ENCODE results near the gene VOPP1.

Gene VOPP1

DNA sequence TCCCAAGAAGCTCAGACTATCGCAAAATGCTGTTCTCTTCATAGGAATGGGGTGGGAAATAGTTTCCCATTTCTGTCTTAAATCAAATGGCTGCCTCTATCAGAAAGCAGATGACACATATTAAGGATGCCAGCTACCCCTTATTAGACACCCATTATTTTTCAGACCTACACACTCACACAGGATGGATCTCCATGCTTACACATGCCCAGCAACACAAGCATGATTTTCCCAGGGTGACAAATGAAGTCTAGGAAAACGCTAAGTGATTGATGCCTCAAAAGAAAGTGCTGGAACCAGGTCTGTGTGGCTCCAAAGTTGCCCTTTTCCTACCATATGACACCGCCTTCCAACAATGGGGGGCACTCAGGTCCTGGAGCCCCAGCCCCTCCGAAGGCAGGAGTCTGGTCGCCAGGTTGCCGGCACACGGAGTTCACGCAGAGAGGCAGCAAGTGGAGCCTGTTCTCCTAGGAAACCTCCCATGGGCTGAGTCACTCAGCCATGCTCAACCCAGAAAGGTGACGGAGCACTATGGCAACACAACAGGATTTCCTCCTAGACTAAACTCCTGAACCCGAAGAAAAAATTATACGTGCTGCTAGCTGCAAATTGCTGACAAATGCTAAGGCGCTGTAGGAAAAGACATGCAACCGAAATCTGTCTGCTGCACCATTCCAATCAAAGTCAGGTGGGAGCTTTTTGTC is 19.8 kb downstream of the VOPP1 start:
- DNase-seq: no peak

DNA sequence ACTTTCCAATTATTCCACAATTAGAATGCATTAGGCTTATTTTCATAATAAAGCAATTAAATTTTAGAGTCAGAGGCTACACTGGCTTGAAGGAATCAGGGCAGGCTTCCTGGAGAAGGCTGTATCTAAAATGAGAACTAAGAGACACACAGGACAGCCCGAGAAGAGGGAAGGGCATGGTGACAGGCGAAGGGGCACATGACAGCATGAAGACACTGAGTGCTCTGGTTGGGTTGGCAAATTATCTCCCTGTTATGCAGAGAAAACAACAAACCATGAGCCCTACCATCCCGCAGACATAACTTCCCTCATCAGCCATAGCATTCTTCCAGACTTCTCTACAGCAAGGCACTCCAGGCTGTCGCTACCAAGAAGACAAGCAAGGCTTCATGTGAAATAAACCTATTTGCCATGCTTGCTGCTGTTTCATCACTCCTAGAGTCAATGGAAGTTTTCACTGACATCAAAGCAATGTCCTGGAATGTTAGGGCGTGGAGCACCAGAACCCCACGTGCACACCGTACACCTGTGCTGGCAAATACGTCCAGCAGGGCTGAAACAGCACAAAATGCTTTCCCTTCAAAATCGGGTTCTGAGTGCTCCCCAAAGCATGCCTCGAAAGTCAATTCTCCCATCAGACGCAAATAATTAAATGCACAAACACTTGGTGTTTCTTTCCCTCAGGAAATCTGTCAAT is 21.3 kb downstream of the VOPP1 start:
- no peak for DNase-seq

DNA sequence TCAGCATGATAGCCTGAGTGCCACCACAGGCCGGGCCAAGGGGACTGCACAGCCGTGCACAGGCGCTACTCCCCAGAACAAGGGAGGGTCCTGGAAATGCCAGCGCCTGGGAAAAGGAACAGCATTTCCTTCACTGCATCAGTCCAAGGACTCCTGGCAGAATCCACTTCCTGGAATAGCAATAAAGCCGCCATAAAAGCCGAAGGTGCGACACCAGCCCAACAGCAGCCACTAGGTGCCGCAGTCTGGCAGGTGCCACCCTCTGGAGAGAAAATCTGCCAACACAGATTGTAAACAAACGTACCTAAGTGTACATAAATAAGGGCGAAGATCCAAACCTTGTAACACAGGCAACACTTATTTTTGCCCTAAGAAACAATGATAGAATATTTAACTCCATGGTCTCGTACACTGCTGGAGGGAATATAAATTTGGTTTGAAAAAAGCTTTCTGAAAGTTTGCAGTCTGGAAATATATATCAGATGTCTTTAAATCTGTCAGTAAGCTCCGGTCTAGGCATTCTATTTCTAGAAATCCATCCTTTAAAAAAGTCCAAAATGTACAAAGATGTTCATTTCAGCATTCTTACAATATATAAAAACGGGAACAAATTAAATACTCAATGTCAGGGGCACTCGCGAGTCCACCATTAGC is 22.2 kb downstream of the VOPP1 start:
- no peak for DNase-seq

DNA sequence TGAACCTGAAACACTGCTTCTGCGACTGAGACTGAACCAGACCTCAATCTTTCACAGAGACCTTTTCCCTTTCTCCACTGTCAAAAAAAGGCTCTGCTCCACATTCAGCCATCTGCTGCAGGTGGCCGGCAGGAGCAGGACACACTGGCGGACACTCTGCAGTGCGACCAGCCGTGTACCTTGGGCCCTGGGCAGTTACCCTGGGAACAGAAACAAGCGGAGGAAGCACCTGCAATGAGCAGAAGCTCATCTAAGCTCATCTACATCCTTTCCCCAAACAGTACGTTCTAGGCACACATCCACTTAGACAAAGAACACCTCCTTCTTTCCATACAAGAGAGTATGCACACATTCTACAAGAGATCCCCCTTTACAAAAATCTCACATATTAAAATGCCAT is 22.8 kb downstream of the VOPP1 start:
- no peak for DNase-seq

DNA sequence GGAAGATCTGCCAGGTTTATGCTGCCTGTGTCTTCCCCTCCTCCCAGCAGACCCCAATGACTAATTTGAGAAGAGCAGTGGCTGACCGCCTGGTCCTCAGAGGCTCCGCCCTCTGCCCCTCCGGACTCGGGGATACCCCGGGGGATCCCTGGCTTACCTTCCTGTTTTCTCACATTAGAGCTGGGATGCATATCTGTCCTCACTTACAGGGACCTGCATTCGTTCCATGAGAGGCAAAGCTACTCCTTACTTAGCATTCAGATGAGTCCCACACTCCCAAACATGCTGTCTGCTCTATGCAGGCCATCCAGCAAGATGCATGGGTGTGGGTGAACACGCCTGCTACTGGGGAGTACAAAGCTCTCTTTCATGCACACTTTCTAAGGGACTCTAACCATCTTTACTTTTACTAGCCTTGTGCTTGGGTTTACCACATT is 24.0 kb downstream of the VOPP1 start:
- no peak for DNase-seq

GRCh38 chr7:55546814-55547213 is 25.5 kb downstream of the VOPP1 start:
- DNase-seq: peak; percentile 36

- no peak for DNase-seq
Observed at GRCh38 chr7:55545496-55545895, 26.8 kb downstream of the VOPP1 start.

DNA sequence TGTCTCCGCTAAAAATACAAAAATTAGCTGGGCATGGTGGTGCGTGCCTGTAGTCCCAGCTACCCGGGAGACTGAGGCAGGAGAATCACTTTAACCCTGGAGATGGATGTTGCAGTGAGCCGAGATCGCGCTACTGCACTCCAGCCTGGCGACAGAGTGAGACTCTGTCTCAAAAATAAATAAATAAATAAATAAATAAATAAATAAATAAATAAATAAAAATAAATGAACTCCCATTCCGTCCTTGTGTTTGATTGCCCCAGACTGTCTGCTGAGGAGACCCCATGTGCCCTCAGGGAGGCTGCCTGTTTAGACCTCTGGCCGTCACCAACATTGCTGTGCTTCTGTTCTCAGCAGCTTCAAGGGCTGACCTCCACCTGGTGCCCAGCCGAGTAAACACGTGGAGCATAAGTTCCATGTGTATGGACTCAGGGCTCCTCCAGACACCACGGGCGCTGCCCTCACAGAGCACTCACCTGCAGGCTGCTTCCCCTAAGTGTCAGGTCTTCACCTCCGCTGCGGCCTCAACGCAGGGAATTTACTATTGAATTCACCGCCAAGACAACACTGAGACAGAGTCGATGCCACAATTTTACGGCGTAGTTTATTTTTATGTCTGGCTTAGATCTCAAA is 32.0 kb downstream of the VOPP1 start:
- DNase-seq: no peak

- DNase-seq: peak; percentile 24
Observed at GRCh38 chr7:55539380-55539779, 32.9 kb downstream of the VOPP1 start.

- no peak for DNase-seq
Observed at GRCh38 chr7:55538538-55538937, 33.8 kb downstream of the VOPP1 start.

- no peak for DNase-seq
Observed at GRCh38 chr7:55537458-55537990, 34.8 kb downstream of the VOPP1 start.

DNA sequence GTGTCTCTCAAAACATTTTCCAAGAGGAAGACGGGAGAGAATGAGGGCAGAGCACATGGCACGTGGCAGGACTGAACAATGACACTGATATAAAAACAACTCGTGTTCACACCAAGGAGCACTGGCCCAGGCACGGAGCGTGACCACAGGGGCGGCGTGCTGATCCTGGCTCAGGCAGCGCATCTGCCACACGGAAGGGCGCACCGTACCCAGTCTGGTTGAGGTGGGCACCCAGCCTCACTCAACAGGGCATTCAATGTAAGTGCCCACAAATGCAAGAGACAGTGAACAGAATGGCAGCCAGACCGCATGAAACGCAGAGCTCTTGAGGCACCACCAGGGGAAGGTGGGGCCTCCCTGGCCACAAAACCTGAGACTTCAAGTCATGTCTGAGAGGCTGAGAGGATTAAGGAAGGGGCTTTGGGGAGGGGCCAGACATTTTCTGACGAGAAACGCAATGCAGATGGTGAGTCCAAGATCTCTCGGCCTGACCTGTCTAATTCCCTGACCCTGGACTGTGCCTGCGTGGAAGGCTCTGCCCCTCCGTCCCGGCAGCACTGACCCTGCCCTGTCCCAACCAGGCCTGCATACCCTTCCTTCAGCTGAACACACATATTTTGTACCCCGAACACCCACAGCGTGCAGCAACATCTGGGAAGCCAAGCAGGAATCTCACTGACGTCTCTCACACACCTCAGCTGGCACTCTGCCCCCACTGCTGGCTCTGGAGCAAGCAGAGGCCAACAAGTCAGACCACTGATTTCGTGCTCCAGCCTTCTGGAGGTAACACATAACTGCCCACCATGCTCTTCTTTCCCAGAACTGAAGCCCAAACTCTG is 35.5 kb downstream of the VOPP1 start:
- DNase-seq: no peak

DNA sequence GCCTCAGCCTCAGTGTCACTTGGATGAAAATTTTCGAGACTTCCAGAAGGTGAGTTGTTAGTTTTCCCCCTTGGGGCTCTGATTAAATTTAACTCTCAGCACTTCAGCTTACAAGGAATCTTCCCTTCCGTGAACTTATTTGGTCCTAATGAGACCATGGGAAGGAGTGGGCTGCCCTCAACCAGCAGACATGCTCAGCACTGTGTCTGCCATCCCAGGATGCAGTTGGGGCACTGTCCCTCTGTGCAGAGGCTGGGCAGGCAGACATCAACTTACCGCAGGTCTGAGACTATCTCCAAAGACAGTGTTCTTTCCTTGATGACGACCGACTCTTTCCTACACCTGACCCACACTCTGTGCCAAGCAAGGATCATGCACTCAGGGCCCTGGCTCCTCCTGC is 36.7 kb downstream of the VOPP1 start:
- DNase-seq: no peak

DNA sequence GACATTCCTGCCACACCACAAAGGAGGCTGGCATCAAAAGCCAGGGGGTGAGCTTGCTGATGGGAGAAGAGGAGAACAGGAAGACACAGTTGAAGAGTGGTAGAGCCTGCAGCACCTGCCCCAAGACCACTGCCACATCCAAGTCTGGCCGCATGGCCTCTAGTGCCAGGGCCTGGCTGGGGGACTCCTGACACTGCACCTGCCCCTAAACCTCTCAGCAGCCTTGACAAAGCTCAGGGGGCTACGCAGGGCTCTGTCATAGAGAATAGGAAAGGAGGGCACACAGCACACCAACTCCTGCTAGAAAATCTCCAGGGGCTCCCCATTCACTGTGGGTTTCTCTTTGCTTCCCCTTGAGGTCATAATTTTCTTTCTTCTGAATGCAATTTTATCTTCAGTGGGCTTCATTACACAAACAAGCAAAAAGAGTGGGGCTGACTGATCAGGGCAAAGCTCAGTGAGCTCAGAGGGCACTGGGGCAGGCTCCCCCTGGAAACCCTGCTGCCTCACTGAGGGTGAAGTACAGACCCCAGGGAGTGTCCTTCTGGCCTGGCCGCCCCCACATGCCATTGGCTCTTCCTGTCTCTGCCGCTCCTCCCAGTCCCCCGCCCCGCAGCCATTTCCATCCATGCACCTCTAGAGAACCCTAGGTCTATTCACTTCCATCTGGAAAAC is 37.2 kb downstream of the VOPP1 start:
- DNase-seq: no peak

DNA sequence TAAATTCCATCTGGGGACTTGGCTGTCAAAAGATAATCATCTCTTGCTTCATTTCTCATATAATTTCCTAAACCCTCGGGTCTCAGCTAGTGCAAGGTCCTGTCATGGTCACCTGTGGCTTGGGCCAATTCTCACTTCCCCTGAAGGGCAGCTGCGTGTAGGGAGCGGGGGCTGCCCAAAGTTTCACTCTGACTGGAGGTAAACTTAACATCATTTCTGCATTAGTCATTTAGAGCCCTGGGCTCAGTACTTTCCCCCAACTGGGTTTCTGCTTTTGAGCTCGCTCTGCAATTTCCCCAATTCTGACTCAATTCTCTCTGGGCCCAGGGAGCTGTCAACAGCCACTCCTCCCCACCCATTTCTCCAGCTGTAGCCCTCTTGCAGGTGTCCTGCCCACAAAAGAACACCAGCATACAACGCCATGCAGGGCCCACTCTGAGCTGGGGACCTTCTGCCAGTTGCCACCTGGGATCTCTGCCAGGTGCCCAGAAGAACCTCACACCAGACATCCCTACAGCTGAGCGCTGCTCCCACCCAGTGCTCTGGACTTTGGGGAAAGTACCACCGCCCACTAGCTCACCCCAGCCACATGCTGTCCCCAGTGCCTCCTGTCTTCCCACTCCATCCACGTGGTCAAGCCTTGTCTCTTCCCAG is 37.9 kb downstream of the VOPP1 start:
- DNase-seq: no peak

GRCh38 chr7:55533729-55534080 is 38.6 kb downstream of the VOPP1 start:
- DNase-seq: no peak

DNA sequence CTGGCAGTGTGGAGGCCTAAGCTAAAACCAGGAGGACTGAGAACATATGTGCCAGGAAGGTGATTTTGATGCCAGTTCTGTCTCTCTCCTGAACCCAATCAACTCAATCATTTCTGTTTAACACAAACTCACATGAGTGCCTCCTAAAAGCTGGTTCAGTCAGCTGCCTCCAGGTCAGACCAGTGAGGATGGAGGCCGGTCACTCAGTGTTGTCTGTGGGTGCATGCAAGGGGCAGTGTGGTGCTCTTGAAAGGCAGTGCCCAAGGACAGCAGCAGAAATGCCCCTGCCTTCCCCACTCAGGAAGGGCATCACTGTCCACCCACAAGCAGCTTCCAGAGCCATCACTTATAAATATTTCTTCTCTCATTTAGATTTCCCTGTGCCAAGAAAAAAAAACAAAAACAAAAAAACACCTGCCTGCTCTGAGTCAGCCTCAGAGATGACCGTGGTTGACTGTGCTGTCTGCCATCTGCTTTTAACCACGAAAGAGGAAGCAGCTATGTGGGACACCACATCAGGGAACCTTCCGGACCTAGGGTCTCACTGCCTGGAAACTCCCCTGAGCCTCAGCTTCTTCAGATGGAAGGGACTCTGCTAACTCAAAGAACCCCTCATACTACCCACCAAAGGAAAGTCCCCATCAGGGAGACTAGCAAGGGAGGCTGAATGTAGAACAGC is 39.1 kb downstream of the VOPP1 start:
- peak; percentile 7 for DNase-seq

- no peak for DNase-seq
Observed at GRCh38 chr7:55532150-55532917, 40.0 kb downstream of the VOPP1 start.

- no peak for DNase-seq
Observed at GRCh38 chr7:55531536-55531935, 40.8 kb downstream of the VOPP1 start.

DNA sequence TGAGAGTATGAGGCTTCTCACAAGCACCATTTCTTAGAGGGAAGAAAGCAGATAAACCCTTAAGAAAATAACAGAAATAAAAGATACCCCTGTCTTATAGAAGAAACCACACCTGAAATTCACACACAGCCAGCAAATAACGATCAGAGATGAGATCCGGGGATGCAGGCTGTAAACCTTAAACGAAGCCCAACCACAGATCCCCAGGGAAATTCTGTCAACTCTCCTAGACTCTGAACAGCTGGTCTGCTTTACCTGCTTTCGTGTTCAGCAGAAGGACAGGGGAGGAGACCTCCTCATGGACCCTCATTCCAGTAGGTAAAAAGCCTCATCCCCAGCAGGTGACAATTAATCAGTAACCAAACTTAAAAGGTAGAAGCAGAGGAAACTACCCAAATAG is 45.0 kb downstream of the VOPP1 start:
- peak; percentile 89 for DNase-seq
